MM.1S (cell line): ENCODE data around the gene FAM216B.

Experiments used
- EZH2 ChIP-seq: fragments of 300-600 bp; sonication (generic); optimal IDR thresholded peaks from 2 replicates; pipeline ENCODE3; 2017; ENCODE audit warnings: low read depth, mild to moderate bottlenecking, antibody characterized with exemption, low read length, mixed read lengths
- EZH2phosphoT487 ChIP-seq: fragments of 300-600 bp; sonication (generic); IDR thresholded peaks from 2 replicates; pipeline ENCODE4 v1.6.1; 2018; ENCODE audit warnings: antibody characterized with exemption, low read length

GRCh38 chr13:42769650-42770049, 11.7 kb upstream of the FAM216B start:
- no peak for TF ChIP-seq EZH2
- no peak for TF ChIP-seq EZH2phosphoT487
